Measurements from ENCODE around the gene CUEDC1. TPM values are rescaled to one million over a fixed set of nuclear protein-coding genes. Genes with fewer than 3 reads are reported as not detected.

CUEDC1 gene
- total and polyA plus RNA-seq, 11 donors: 29.6 to 68.5 (median 42.2) TPM

DNA sequence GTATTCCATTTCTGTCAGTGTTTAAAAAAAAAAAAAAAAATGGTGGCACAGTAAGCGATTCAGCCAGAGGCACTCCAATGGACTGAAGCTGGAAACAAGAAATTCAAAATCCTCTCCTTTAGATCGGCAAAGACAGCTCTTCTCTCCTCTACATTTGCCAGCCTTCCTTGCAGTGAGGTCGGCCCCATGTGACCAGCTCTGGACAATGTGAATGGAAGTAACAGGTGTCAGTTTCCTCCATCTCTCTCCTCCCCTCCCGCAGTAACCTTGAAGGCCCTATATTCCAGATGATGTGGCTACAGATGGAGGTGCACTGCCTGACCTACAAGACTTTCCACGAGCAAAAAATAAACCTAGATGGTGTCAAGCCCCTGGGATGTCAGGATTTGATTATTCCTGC is 15.0 kb downstream of the CUEDC1 start:
- no peaks in the 10 kb centered on the region for H3K27me3 ChIP-seq
- peak overlapping the region in 11 of 12 donors; percentile 44 to 100 (median 70) for H3K27ac ChIP-seq
- TF ChIP-seq POLR2A (IDR thresholded peaks at IDR 0.05): no peak
- TF ChIP-seq, protein P1, sequence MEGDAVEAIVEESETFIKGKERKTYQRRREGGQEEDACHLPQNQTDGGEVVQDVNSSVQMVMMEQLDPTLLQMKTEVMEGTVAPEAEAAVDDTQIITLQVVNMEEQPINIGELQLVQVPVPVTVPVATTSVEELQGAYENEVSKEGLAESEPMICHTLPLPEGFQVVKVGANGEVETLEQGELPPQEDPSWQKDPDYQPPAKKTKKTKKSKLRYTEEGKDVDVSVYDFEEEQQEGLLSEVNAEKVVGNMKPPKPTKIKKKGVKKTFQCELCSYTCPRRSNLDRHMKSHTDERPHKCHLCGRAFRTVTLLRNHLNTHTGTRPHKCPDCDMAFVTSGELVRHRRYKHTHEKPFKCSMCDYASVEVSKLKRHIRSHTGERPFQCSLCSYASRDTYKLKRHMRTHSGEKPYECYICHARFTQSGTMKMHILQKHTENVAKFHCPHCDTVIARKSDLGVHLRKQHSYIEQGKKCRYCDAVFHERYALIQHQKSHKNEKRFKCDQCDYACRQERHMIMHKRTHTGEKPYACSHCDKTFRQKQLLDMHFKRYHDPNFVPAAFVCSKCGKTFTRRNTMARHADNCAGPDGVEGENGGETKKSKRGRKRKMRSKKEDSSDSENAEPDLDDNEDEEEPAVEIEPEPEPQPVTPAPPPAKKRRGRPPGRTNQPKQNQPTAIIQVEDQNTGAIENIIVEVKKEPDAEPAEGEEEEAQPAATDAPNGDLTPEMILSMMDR (IDR thresholded peaks at IDR 0.05): no peak
- intact Hi-C loops (cut with DNase I): no loop called here
- no peak overlapping the region for H3K4me3 ChIP-seq
- H3K4me1 ChIP-seq: peaks cover 34 to 99% (median 89%) of the 10 kb centered on the region in 12 donors
- DNase-seq (no peak), ATAC-seq (peak in 3 of 4 donors; percentile 19 to 40 (median 28))
- 35 to 48% (median 40%) methylated on average over 5 of the region's 5 CpGs for WGBS, 4 donors
- H3K36me3 ChIP-seq: no peaks in the 10 kb centered on the region
- no peaks in the 10 kb centered on the region for H3K9me3 ChIP-seq

DNA sequence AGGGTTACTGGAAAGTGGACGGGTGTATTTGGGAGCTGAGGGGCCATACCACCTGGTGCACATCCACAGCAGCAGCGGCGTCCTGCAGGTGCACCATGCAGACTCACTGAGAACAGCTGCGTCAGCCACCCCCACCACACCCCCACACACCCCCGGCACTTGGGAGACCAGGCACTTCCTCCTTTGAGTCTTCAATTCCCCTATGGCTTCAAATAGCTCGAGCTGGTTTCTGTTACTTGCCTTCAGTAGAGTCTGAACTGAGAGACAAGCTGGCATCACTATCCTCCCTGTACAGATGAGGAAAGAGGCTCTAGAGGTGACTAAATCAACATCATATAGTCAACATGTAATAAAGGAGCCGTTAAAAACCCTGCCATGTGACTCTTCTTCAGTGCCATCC is 15.4 kb downstream of the CUEDC1 start:
- TF ChIP-seq, protein P1 (IDR thresholded peaks at IDR 0.05): no peak
- no peak for TF ChIP-seq POLR2A (IDR thresholded peaks at IDR 0.05)
- Histone ChIP-seq H3K9me3 (no peaks in the 10 kb centered on the region), H3K27ac (peak overlapping the region in 11 of 12 donors; percentile 44 to 100 (median 70)), H3K36me3 (no peaks in the 10 kb centered on the region), H3K4me1 (peaks cover 34 to 99% (median 89%) of the 10 kb centered on the region in 12 donors), H3K4me3 (no peak overlapping the region), H3K27me3 (no peaks in the 10 kb centered on the region)
- WGBS, 4 donors: 56 to 66% (median 58%) methylated on average over 7 of the region's 7 CpGs
- peak in 1 of 4 donors; percentile 5 for ATAC-seq
- intact Hi-C loops (cut with DNase I): loop anchor here in 2 of 10 donors (5.0 to 10.0 kb wide), 2 partner anchors 45 to 47 kb away; partner anchors contain the start of gene VEZF1 (in 1 of the 2)
- peak in 2 of 5 donors; percentile 47 to 64 for DNase-seq

DNA sequence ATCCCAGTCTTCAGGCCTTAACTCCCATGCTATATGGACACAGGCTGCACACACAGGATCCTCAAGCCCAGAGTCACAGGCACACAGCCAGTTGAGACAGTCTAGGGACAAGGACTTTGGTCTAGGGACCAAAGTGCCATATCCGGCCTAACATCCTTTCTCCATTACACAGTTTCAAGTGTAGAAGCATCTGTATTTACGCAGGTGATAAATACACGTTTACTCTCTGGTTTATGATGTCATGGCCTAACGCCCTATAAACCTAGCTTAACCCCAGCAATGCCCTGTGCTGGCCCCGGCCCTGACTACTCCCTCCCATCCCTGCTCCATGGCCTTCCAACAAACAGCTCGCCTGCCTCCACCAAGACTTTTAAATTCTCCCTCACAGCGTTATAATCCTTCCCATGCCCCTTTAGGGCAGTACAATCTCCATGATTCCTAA is 17.1 kb downstream of the CUEDC1 start:
- DNase-seq: no peak
- intact Hi-C loops (cut with DNase I): loop anchor here in 2 of 10 donors (5.0 to 10.0 kb wide), 2 partner anchors 46 to 47 kb away; partner anchors contain the start of gene VEZF1 (in 1 of the 2)
- TF ChIP-seq, protein P1 (IDR thresholded peaks at IDR 0.05): no peak
- no peak for TF ChIP-seq POLR2A (IDR thresholded peaks at IDR 0.05)
- H3K9me3 ChIP-seq: no peaks in the 10 kb centered on the region
- H3K27ac ChIP-seq: peak overlapping the region in 11 of 12 donors; percentile 33 to 100 (median 94)
- H3K27me3 ChIP-seq: no peaks in the 10 kb centered on the region
- no peaks in the 10 kb centered on the region for H3K36me3 ChIP-seq
- WGBS, 4 donors: 45 to 58% (median 53%) methylated on average over 7 of the region's 7 CpGs
- ATAC-seq: no peak
- no peak overlapping the region for H3K4me3 ChIP-seq
- peaks cover 34 to 96% (median 82%) of the 10 kb centered on the region in 12 donors for H3K4me1 ChIP-seq

DNA sequence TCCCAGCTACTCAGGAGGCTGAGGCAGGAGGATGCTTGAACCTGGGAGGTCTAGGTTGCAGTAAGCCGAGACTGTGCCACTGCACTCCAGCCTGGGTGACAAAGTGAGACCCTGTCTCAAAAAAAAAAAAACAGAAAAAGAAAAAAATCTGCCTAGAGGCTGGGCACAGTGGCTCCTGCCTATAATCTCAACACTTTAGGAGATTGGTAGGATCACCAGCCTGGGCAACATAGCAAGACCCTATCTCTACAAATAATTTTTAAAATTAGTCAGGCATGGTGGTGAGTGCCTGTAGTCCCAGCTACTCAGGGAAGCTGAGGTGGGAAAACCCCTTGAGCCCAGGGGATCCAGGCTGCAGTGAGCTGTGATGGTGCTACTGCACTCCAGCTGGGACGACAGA is 17.7 kb downstream of the CUEDC1 start:
- Histone ChIP-seq H3K27ac (peak overlapping the region; percentile 33 to 100 (median 92)), H3K36me3 (no peaks in the 10 kb centered on the region), H3K27me3 (no peaks in the 10 kb centered on the region), H3K4me1 (peaks cover 34 to 97% (median 82%) of the 10 kb centered on the region in 12 donors), H3K9me3 (no peaks in the 10 kb centered on the region), H3K4me3 (no peak overlapping the region)
- no peak for TF ChIP-seq POLR2A (IDR thresholded peaks at IDR 0.05)
- TF ChIP-seq, protein P1 (IDR thresholded peaks at IDR 0.05): no peak
- 84 to 90% (median 86%) methylated on average over 2 of the region's 2 CpGs for WGBS, 4 donors
- ATAC-seq (no peak), DNase-seq (no peak)
- intact Hi-C loops (cut with DNase I): loop anchor here in 2 of 10 donors (5.0 to 10.0 kb wide), 2 partner anchors 45 to 47 kb away; partner anchors contain the start of gene VEZF1 (in 1 of the 2)

Measured in heart left ventricle (tissue), 16 donors.